Kidney (tissue), 14 donors: ENCODE data around the gene ARNT2. TPM values are rescaled to one million over a fixed set of nuclear protein-coding genes. Genes with fewer than 3 reads are reported as not detected.

Experiments used
- DNase-seq, 5 donors: peaks; one replicate each; pipeline ENCODE4 v3.0.0-alpha.2; 2013 to 2020
- FAIRE-seq: peaks from 2 replicates; lab custom pipeline; 2012; peaks lifted over from hg19 to GRCh38; lab: Jason Lieb, UNC
- H3K27ac ChIP-seq, 2 donors: one replicate each; pipeline ENCODE4 v1.7.0; 2013; ENCODE audit warnings: low read depth in 2 of 2, low read length in 2 of 2, inconsistent platforms in 1 of 2
- H3K27me3 ChIP-seq: one replicate; pipeline ENCODE4 v1.7.1; 2013; ENCODE audit warnings: low read length, inconsistent platforms; ENCODE audit not compliant: control insufficient read depth, insufficient read depth
- H3K36me3 ChIP-seq, 3 donors: one replicate each; pipeline versions ENCODE4 v1.7.0 to v1.7.1; 2013; ENCODE audit warnings: low read length in 3 of 3, control low read depth in 1 of 3, inconsistent platforms in 1 of 3; ENCODE audit not compliant: insufficient read depth in 3 of 3, control insufficient read depth in 2 of 3
- H3K4me1 ChIP-seq, 3 donors: one replicate each; pipeline versions ENCODE4 v1.7.0 to v1.7.1; 2013; ENCODE audit warnings: low read length in 3 of 3, inconsistent platforms in 1 of 3, low read depth in 1 of 3; ENCODE audit not compliant: control insufficient read depth in 2 of 3, insufficient read depth in 2 of 3
- H3K4me3 ChIP-seq, 3 donors: one replicate each; pipeline versions ENCODE4 v1.7.0 to v1.8.1; 2013; ENCODE audit warnings: low read length in 3 of 3, control low read depth in 1 of 3, inconsistent platforms in 1 of 3
- H3K9ac ChIP-seq, 3 donors: one replicate each; pipeline versions ENCODE4 v1.7.0 to v1.7.1; 2013; ENCODE audit warnings: low read length in 3 of 3, control low read depth in 1 of 3, inconsistent platforms in 1 of 3
- H3K9me3 ChIP-seq, 3 donors: one replicate each; pipeline versions ENCODE4 v1.7.0 to v1.7.1; 2013; ENCODE audit warnings: low read length in 3 of 3, control low read depth in 1 of 3, inconsistent platforms in 1 of 3; ENCODE audit not compliant: control insufficient read depth in 2 of 3, insufficient read depth in 1 of 3
- intact Hi-C: fragments of 100-400 bp; cut with DNase I; formaldehyde crosslinking; loops from one replicate; pipeline ENCODE4 v1.11.1; 2022
- polyA plus RNA-seq: library from polyadenylated mRNA; stranded (reverse); fragments of 350-450 nt; fragmentation: Illumina TruSeq; extraction: RNeasy Lipid Tissue Mini Kit (QIAGEN cat#74804); gene quantifications from one replicate; pipeline ENCODE4 v1.2.3, GENCODE V29; 2014; ENCODE audit warnings: low read depth, low replicate concordance; ENCODE audit not compliant: insufficient read depth
- total RNA-seq: library from RNA; stranded (reverse); fragmentation: NEBNext Ultra II Directional; extraction: Animal tissue kit (Norgen Biotek cat#: 25700); gene quantifications from one replicate; pipeline ENCODE4 v1.2.1, GENCODE V29; 2021
- TF ChIP-seq, protein P1 (sequence below): IDR thresholded peaks from 3 replicates; pipeline ENCODE4 v1.5.1; 2012; ENCODE audit warnings: mild to moderate bottlenecking, moderate library complexity, borderline replicate concordance; ENCODE audit not compliant: insufficient read depth; ENCODE audit errors: extremely low read depth
- donor health status: control.
- donor health status: control.
- donor health status: control.
- donor health status: control.
- donor health status: control.
- donor health status: DM: yes; HTN: yes; CAD: no.
- donor health status: Normal renal cell carcinoma (clear cell type).

The ARNT2 gene
- total and polyA plus RNA-seq, 2 donors from 2014 or later: 12.2 to 38.2 TPM

DNA sequence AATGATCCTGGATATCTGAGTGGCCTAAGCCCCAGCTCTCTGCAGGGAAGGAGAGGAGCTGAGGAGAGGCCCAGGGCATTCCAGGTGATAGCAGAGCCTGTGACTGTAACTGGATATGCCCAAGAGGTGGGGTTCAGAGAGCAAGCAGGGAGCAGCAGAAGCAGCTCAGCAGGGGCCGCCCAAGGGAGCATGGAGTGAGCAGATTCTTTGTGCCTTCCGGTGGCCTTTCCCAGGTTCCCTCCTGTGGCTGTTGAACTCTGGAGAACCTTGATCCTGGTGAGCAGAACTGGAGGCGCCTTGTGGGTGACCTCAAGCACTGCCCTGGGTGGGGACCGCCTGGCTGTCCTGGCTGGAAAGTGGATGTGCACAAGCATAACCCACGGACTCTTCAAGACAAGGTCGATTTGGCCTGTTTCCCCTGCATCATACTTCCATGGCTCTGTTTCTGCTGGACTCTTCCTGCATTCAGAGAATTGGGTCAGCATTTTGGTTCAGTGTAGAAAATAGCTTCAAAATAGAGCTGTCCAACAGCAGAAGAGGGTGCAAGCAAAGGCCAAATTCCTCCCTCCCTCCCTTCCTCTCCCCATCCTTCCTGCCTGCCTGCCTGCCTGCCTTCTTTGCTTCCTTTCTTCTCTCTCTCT lies 76.1 kb downstream of the ARNT2 start:
- TF ChIP-seq, protein P1, sequence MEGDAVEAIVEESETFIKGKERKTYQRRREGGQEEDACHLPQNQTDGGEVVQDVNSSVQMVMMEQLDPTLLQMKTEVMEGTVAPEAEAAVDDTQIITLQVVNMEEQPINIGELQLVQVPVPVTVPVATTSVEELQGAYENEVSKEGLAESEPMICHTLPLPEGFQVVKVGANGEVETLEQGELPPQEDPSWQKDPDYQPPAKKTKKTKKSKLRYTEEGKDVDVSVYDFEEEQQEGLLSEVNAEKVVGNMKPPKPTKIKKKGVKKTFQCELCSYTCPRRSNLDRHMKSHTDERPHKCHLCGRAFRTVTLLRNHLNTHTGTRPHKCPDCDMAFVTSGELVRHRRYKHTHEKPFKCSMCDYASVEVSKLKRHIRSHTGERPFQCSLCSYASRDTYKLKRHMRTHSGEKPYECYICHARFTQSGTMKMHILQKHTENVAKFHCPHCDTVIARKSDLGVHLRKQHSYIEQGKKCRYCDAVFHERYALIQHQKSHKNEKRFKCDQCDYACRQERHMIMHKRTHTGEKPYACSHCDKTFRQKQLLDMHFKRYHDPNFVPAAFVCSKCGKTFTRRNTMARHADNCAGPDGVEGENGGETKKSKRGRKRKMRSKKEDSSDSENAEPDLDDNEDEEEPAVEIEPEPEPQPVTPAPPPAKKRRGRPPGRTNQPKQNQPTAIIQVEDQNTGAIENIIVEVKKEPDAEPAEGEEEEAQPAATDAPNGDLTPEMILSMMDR: no peak
- no peak overlapping the region for H3K27ac ChIP-seq
- peaks cover 0 to 4% (median 0%) of the 10 kb centered on the region in 3 donors for H3K36me3 ChIP-seq
- H3K4me3 ChIP-seq: no peak overlapping the region
- no peaks in the 10 kb centered on the region for H3K27me3 ChIP-seq
- FAIRE-seq (no peak), DNase-seq (peak in 1 of 5 donors; percentile 42)
- intact Hi-C loops: no loop called here
- H3K9ac ChIP-seq: no peak overlapping the region
- H3K4me1 ChIP-seq: peaks cover 0 to 2% (median 0%) of the 10 kb centered on the region in 3 donors
- no peaks in the 10 kb centered on the region for H3K9me3 ChIP-seq

DNA sequence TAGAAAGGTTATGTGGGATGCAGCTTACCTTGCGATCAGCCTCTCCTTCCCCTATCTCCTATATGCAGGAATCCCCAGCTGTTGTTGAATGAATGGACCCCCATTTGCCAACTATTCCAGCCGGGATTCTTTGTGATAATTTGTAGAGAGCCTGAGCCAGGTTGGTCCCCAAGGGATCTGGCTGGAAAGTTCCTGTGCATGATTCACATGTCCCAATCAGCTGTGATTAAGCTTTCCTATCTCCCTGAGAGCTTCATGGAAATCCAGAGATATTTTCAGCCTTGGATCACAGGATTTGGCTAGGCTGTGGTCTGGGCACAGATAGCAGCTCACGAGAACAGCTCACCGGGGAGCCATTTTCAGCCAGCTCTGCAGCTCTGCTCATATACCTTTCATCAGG lies 76.7 kb downstream of the ARNT2 start:
- H3K27ac ChIP-seq: no peak overlapping the region
- H3K4me1 ChIP-seq: peaks cover 0 to 2% (median 0%) of the 10 kb centered on the region in 3 donors
- no peaks in the 10 kb centered on the region for H3K27me3 ChIP-seq
- no peak overlapping the region for H3K4me3 ChIP-seq
- no peak overlapping the region for H3K9ac ChIP-seq
- no peak for DNase-seq
- no peak for FAIRE-seq
- peaks cover 0 to 3% (median 0%) of the 10 kb centered on the region in 3 donors for H3K36me3 ChIP-seq
- TF ChIP-seq, protein P1: no peak
- intact Hi-C loops: no loop called here
- H3K9me3 ChIP-seq: no peaks in the 10 kb centered on the region

DNA sequence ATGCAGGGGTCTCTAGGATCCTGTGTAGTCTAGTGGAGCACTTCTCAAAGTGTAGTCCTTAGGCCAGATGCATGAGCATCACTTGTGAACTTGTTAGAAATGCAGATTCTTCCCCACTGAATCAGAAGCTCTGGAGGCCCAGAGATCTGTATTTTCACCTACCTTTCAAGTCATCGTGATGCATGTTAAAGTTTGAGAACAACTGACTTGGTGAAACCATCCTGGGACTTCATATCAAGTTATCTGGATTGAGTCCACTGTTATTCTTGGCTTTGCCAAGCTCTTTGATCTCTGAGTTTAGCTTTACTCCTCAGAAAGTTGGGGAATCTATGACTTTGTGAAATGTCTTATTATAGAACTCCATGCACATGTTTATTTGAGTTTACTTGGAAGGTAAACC lies 78.5 kb downstream of the ARNT2 start:
- H3K27me3 ChIP-seq: no peaks in the 10 kb centered on the region
- H3K4me1 ChIP-seq: peaks cover 0 to 2% (median 0%) of the 10 kb centered on the region in 3 donors
- intact Hi-C loops: no loop called here
- no peak overlapping the region for H3K27ac ChIP-seq
- TF ChIP-seq, protein P1: no peak
- FAIRE-seq: no peak
- H3K4me3 ChIP-seq: no peak overlapping the region
- no peak overlapping the region for H3K9ac ChIP-seq
- H3K36me3 ChIP-seq: no peaks in the 10 kb centered on the region
- H3K9me3 ChIP-seq: no peaks in the 10 kb centered on the region
- DNase-seq: no peak
